Stimulated activated CD4-positive, alpha-beta T cell treated with anti-CD3 and anti-CD28 coated beads, TNF-alpha, amount 100 ng/mL, for 4 hours (primary cell): Measurements from ENCODE around the gene ZNF831.

Experiments
- DNase-seq, 3 experiments: peaks; one replicate each; pipeline ENCODE4 v3.0.0-alpha.2; 2020; ENCODE audit warnings: low read depth in 3 of 3

The ZNF831 gene

GRCh38 chr20:59247731-59248684 lies 84.4 kb downstream of the ZNF831 start:
- DNase-seq = no peak

GRCh38 chr20:59250293-59250692 lies 86.7 kb downstream of the ZNF831 start:
- DNase-seq = no peak

- no peak for DNase-seq
Measured at GRCh38 chr20:59253325-59253724, 89.7 kb downstream of the ZNF831 start.

- no peak for DNase-seq
Measured at GRCh38 chr20:59253779-59254319, 90.2 kb downstream of the ZNF831 start.

- no peak for DNase-seq
Measured at GRCh38 chr20:59255256-59255655, 91.6 kb downstream of the ZNF831 start.

GRCh38 chr20:59258221-59258621 lies 94.6 kb downstream of the ZNF831 start:
- no peak for DNase-seq

- DNase-seq = no peak
Measured at GRCh38 chr20:59259946-59260345, 96.3 kb downstream of the ZNF831 start.

GRCh38 chr20:59265298-59265697 lies 101.7 kb downstream of the ZNF831 start:
- no peak for DNase-seq

GRCh38 chr20:59268870-59269269 lies 105.2 kb downstream of the ZNF831 start:
- DNase-seq = no peak

- no peak for DNase-seq
Measured at GRCh38 chr20:59269411-59270025, 105.9 kb downstream of the ZNF831 start.

- no peak for DNase-seq
Measured at GRCh38 chr20:59270380-59270779, 106.8 kb downstream of the ZNF831 start.

GRCh38 chr20:59273739-59274357 lies 110.2 kb downstream of the ZNF831 start:
- no peak for DNase-seq

- DNase-seq = no peak
Measured at GRCh38 chr20:59276938-59277337, 113.3 kb downstream of the ZNF831 start.

GRCh38 chr20:59284470-59284869 lies 120.8 kb downstream of the ZNF831 start:
- no peak for DNase-seq

- DNase-seq = no peak
Measured at GRCh38 chr20:59289994-59290393, 126.4 kb downstream of the ZNF831 start.

GRCh38 chr20:59291740-59292383 lies 128.2 kb downstream of the ZNF831 start:
- no peak for DNase-seq

GRCh38 chr20:59295531-59295930 lies 131.9 kb downstream of the ZNF831 start:
- no peak for DNase-seq

GRCh38 chr20:59297686-59298085 lies 134.1 kb downstream of the ZNF831 start:
- DNase-seq = no peak

- DNase-seq = no peak
Measured at GRCh38 chr20:59299945-59300332, 136.3 kb downstream of the ZNF831 start.

- no peak for DNase-seq
Measured at GRCh38 chr20:59300333-59301081, 136.9 kb downstream of the ZNF831 start, which contains the start of gene EDN3. TSS of gene EDN3 (plus strand) at chr20:59300611. CDS start at chr20:59300813, 202 bp downstream.
